ENCODE results near the gene FUT3. TPM values are rescaled to one million over a fixed set of nuclear protein-coding genes. Genes with fewer than 3 reads are reported as not detected.

The FUT3 gene
- total and polyA plus RNA-seq, 2 of the 8 experiments (the other 6 are each of a cell fraction or from before 2014, with no cell fraction given), result 0.15 to 0.63 TPM

DNA sequence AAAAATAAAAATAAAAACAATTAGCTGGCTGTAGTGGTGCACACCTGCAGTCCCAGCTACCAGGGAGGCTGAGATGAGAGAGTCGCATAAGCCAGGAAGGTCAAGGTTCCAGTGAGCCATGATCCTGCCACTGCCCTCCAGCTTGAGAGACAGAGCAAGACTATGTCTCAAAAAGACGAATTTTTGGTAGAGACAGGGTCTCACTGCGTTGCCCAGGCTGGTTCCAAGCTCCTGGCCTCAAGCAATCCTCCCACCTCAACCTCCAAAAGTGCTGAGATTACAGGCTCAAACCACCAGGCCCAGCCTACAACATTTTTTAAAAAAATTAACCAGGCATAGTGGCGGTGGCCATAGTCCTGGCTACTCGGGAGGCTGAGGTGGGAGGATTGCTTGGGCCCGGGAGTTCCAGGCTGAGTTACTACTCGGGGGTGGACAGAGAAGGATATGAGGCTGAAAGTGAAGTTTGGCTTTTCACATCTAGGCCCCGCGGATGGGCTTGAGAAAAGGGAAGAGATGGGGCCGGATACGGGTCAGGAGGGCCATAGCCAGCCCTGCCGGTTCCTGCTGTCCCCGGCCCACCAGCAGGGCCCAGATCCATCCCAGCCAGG lies 42.2 kb upstream of the FUT3 start (continued):
- TF ChIP-seq, protein P1, sequence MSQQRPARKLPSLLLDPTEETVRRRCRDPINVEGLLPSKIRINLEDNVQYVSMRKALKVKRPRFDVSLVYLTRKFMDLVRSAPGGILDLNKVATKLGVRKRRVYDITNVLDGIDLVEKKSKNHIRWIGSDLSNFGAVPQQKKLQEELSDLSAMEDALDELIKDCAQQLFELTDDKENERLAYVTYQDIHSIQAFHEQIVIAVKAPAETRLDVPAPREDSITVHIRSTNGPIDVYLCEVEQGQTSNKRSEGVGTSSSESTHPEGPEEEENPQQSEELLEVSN (IDR thresholded peaks at IDR 0.05), result no peak
- TF ChIP-seq CHD1 (IDR thresholded peaks at IDR 0.05; ENCODE audit: low read depth, low read length) (no peak), CBX8 (IDR thresholded peaks at IDR 0.05; ENCODE audit: borderline replicate concordance, low read depth, low read length) (no peak), MAFK (IDR thresholded peaks at IDR 0.05; ENCODE audit: low read depth, low read length) (no peak), NRF1 (IDR thresholded peaks at IDR 0.05; ENCODE audit: low read depth, low read length) (no peak)
- TF ChIP-seq, protein P2, sequence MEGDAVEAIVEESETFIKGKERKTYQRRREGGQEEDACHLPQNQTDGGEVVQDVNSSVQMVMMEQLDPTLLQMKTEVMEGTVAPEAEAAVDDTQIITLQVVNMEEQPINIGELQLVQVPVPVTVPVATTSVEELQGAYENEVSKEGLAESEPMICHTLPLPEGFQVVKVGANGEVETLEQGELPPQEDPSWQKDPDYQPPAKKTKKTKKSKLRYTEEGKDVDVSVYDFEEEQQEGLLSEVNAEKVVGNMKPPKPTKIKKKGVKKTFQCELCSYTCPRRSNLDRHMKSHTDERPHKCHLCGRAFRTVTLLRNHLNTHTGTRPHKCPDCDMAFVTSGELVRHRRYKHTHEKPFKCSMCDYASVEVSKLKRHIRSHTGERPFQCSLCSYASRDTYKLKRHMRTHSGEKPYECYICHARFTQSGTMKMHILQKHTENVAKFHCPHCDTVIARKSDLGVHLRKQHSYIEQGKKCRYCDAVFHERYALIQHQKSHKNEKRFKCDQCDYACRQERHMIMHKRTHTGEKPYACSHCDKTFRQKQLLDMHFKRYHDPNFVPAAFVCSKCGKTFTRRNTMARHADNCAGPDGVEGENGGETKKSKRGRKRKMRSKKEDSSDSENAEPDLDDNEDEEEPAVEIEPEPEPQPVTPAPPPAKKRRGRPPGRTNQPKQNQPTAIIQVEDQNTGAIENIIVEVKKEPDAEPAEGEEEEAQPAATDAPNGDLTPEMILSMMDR (IDR thresholded peaks at IDR 0.05; ENCODE audit: control extremely low read depth in 1 of 3, insufficient read depth in 1 of 3, low read depth in 1 of 3, low read length in 3 of 3), result no peak

Measured in H1 (cell line).